ENCODE results near the gene RAB42. TPM values are rescaled to one million over a fixed set of nuclear protein-coding genes. Genes with fewer than 3 reads are reported as not detected.

RAB42 gene
- polyA plus RNA-seq, 3 donors = 0.12 to 0.23 TPM; not detected in 1

GRCh38 chr1:28565726-28566125, 26.3 kb upstream of the RAB42 start:
- no peak overlapping the region for H3K4me3 Mint-ChIP-seq
- WGBS (ENCODE audit: insufficient coverage) = 96% methylated on average over 3 of the region's 6 CpGs
- H3K9me3 Mint-ChIP-seq = no peaks in the 10 kb centered on the region
- no peaks in the 10 kb centered on the region for H3K9me3 ChIP-seq (replicated peaks in 1 of 2; ENCODE audit: control insufficient read depth in 1 of 2, insufficient read depth in 1 of 2, low read length in 2 of 2)
- no peak for TF ChIP-seq CTCF (IDR thresholded peaks at IDR 0.05)
- H3K9ac ChIP-seq (ENCODE audit: insufficient read depth, low read length, poor library complexity, severe bottlenecking) = no peak overlapping the region
- no peaks in the 10 kb centered on the region for H3K79me2 ChIP-seq (ENCODE audit: insufficient read depth, low read length)
- H3K27ac ChIP-seq (ENCODE audit: low read depth in 1 of 2, low read length in 2 of 2) = no peak overlapping the region
- H4K20me1 ChIP-seq (ENCODE audit: insufficient read depth, low read length) = no peaks in the 10 kb centered on the region
- peaks cover 55 to 95% of the 10 kb centered on the region in 2 donors for H3K36me3 Mint-ChIP-seq
- no peak overlapping the region for H3K27ac Mint-ChIP-seq
- no peaks in the 10 kb centered on the region for H3K4me1 ChIP-seq (ENCODE audit: control insufficient read depth in 1 of 2, insufficient read depth in 2 of 2, low read length in 2 of 2)
- no peak for DNase-seq
- peaks cover 67 to 95% of the 10 kb centered on the region in 2 donors for H3K36me3 ChIP-seq (replicated peaks in 1 of 2; ENCODE audit: control insufficient read depth in 1 of 2, insufficient read depth in 2 of 2, low read length in 2 of 2)
- H3K4me2 ChIP-seq (replicated peaks; ENCODE audit: extremely low read depth, low read length, poor library complexity, severe bottlenecking) = no peak overlapping the region
- H2AFZ ChIP-seq (ENCODE audit: insufficient read depth, low read depth, low read length, poor library complexity, severe bottlenecking) = no peak overlapping the region
- intact Hi-C loops (cut with micrococcal nuclease) = no loop called here
- H3K4me1 Mint-ChIP-seq = no peaks in the 10 kb centered on the region
- H3K27me3 Mint-ChIP-seq (ENCODE audit: low read depth in 3 of 3) = no peaks in the 10 kb centered on the region
- H3K27me3 ChIP-seq (ENCODE audit: control insufficient read depth in 2 of 2, insufficient read depth in 2 of 2, low read length in 2 of 2) = no peaks in the 10 kb centered on the region
- H3K4me3 ChIP-seq (replicated peaks in 1 of 3; ENCODE audit: low read depth in 2 of 3, low read length in 3 of 3) = no peak overlapping the region

DNA sequence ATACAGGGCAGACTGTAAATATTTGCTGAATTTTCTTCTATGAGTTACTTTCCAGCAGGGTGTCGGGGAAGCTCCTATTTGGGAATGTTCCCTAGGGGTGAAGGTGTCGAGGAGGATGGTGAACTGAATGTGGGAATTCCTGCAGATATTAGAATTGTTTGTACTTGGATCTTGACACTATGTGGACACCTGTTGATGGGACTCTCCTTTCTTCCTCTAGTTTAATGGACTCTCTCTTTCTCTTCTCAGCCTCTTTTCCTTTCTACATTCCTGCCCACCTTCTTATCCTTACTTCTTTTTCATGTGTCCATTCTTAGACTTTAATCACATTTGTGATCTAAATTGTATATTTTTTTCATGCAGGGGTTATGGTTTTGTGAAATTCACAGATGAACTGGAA, 25.1 kb upstream of the RAB42 start:
- H3K79me2 ChIP-seq (ENCODE audit: insufficient read depth, low read length) = no peaks in the 10 kb centered on the region
- H3K27me3 ChIP-seq (ENCODE audit: control insufficient read depth in 2 of 2, insufficient read depth in 2 of 2, low read length in 2 of 2) = no peaks in the 10 kb centered on the region
- no peak overlapping the region for H3K27ac ChIP-seq (ENCODE audit: low read depth in 1 of 2, low read length in 2 of 2)
- no peaks in the 10 kb centered on the region for H3K9me3 ChIP-seq (replicated peaks in 1 of 2; ENCODE audit: control insufficient read depth in 1 of 2, insufficient read depth in 1 of 2, low read length in 2 of 2)
- no peak overlapping the region for H3K4me2 ChIP-seq (replicated peaks; ENCODE audit: extremely low read depth, low read length, poor library complexity, severe bottlenecking)
- intact Hi-C loops (cut with micrococcal nuclease) = no loop called here
- DNase-seq = no peak
- Mint-ChIP-seq H3K4me3 (no peak overlapping the region), H3K9me3 (no peaks in the 10 kb centered on the region), H3K36me3 (peaks cover 54 to 95% of the 10 kb centered on the region in 2 donors), H3K4me1 (no peaks in the 10 kb centered on the region), H3K27me3 (ENCODE audit: low read depth in 3 of 3) (no peaks in the 10 kb centered on the region), H3K27ac (peak overlapping the region in 1 of 7 donors; percentile 2)
- WGBS (ENCODE audit: insufficient coverage) = 100% methylated on average over 1 of the region's 2 CpGs
- H3K9ac ChIP-seq (ENCODE audit: insufficient read depth, low read length, poor library complexity, severe bottlenecking) = no peak overlapping the region
- H2AFZ ChIP-seq (ENCODE audit: insufficient read depth, low read depth, low read length, poor library complexity, severe bottlenecking) = no peak overlapping the region
- peaks cover 68 to 95% of the 10 kb centered on the region in 2 donors for H3K36me3 ChIP-seq (replicated peaks in 1 of 2; ENCODE audit: control insufficient read depth in 1 of 2, insufficient read depth in 2 of 2, low read length in 2 of 2)
- no peak for TF ChIP-seq CTCF (IDR thresholded peaks at IDR 0.05)
- no peak overlapping the region for H3K4me3 ChIP-seq (replicated peaks in 1 of 3; ENCODE audit: low read depth in 2 of 3, low read length in 3 of 3)
- no peaks in the 10 kb centered on the region for H4K20me1 ChIP-seq (ENCODE audit: insufficient read depth, low read length)
- no peaks in the 10 kb centered on the region for H3K4me1 ChIP-seq (ENCODE audit: control insufficient read depth in 1 of 2, insufficient read depth in 2 of 2, low read length in 2 of 2)

Data from CD14-positive monocyte (primary cell).